Activated CD8-positive, alpha-beta memory T cell treated with anti-CD3 and anti-CD28 coated beads for 48 hours (primary cell): ENCODE data around the gene ANKRD44.
A peak's percentile ranks its signal among the peaks of the same experiment; 100 is the strongest.

Experiments
- DNase-seq, 3 experiments: peaks; one replicate each; pipeline ENCODE4 v3.0.0-alpha.2; 2020; ENCODE audit warnings: low read depth in 2 of 3, low spot score in 2 of 3

Gene ANKRD44

GRCh38 chr2:197209742-197210408 lies 100.7 kb downstream of the ANKRD44 start:
- no peak for DNase-seq

DNA sequence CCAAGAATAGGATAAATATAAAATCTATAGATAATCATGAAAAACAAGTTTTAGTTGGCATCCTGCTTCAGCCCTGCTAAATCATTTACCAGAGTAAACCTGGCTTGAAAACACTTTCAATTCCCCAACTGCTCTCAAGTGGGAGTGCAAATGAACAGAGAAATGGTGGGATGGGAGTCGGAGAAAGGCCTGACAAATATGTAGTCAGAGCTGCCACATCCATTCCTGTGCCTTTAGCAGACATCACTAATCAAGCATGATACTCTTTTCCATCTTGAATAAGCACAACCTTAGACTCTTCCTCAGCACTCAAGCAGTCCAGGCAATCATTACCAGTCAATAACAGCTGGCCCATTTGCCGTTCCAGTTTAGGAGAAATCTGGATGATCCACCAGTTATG lies 101.3 kb downstream of the ANKRD44 start:
- no peak for DNase-seq

- no peak for DNase-seq
Measured at GRCh38 chr2:197208841-197209240, 101.7 kb downstream of the ANKRD44 start.

DNA sequence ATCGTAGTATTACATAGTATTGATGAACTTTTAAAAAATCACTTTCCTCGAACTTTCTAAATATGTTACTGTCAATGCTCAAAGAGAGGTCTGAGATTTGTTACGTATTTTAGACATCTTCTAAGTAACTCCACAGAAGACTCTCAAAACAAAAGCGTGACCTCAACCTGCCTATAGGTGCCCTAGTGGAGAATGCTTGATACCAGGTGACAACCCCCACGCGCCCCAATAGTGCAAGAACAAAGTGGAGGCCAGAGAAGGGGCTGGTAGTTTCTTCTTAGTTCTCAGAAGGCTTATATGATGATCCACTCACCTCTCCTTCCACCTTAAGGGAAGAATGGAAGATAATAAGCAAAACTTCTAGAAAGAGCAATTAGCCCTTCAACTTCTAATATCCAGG lies 102.6 kb downstream of the ANKRD44 start:
- no peak for DNase-seq

DNA sequence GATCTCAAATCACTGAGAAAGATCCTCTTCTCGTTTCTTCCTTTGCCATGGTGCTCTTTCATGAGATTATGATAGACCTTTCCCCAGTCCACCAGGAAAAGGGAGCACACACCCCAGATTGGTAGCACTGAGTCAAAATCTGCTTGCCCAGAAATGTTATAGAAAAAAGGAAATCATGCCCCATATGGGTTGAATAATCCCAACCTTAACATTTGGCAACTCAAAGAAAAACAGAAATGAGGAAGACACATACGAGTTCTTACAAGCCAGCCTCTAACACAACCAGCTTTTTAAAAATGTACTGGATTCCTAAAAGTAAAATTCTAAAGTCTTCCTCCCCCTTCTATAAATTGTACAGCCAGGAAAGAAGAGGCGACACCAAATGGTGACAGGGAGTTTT lies 103.0 kb downstream of the ANKRD44 start:
- DNase-seq: no peak

DNA sequence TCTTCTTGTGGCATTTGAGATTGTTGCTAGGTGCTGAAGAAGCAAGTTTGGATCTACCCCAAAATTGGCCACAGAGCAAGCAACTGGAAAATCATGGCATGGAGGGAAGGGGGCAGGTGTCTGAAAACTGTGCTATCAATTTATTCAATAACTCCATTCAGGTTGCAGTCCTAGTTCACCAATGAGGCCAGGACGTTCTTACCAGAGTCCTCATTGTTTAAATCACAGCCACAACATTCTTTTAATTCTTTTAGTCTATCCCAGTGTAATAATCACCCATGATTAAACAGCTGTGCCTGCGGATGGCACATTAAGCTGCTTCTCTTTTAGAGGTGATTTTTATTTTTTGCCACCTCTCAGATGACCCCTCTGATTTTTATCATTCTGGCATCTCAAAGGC lies 103.5 kb downstream of the ANKRD44 start:
- no peak for DNase-seq

DNA sequence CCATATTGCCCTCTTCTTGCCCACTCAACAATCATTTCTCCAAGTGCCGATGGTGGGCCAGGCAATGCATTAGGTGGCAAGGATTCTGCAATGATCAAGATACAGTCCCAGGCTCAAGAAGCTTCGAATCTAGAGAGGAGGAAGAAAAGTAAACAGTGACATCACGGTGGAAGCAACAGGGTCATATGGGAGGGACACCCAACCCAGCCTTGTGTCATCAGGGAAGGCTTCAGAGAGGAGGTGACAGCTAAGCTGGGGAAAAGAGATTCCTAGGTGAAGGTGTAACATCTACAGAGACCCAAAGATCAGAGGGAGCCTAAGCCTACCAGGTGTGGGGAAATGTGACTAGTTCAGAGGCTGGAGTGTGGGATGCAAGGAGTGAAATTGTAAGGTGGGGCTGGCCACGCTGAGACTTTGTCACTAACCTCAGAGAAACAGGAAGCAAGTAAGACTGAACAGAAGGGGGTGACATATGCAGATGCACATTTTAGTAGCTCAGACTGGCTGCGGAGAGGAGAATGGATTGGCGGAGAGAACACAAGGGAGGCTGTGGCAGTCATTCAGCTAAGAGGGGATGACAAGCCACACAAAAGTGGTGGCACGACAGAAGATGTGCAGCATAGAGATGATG lies 104.9 kb downstream of the ANKRD44 start:
- no peak for DNase-seq

DNA sequence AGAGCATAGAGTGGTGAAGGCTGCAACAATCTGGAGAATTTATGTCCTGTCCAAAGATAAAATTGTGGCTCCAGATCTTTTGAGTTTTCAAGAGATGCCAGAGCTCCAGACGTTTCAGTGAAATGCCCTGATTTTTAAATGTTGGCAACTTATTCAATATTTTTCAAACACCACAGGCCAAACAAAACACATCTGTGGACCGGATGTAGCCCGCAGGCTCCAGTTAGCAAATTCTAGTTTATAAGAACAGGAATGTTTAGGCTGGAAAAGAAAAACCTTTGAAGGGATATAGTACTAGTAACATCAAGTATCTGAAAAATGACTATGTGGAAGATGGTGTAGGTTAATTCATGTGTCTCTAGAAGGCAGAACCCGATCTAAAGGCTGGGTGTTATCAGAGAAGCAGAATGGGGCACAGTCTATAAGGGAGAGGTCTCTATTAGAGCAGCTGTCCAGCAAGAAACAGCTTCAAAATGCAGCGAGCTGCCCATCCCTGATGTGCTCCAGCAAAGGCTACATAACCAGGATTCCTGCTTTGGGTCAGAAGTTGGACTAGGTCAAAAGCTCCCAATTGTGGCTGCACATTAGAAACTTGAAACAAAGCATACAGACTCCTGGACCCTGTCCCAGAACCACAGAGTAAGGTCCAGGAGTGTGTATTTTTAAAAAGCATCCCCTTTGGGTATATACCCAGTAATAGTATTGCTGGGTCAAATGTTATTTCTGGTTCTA lies 105.9 kb downstream of the ANKRD44 start:
- DNase-seq: no peak

- DNase-seq: no peak
Measured at GRCh38 chr2:197201874-197202273, 108.7 kb downstream of the ANKRD44 start.

- no peak for DNase-seq
Measured at GRCh38 chr2:197200762-197201058, 109.9 kb downstream of the ANKRD44 start.

DNA sequence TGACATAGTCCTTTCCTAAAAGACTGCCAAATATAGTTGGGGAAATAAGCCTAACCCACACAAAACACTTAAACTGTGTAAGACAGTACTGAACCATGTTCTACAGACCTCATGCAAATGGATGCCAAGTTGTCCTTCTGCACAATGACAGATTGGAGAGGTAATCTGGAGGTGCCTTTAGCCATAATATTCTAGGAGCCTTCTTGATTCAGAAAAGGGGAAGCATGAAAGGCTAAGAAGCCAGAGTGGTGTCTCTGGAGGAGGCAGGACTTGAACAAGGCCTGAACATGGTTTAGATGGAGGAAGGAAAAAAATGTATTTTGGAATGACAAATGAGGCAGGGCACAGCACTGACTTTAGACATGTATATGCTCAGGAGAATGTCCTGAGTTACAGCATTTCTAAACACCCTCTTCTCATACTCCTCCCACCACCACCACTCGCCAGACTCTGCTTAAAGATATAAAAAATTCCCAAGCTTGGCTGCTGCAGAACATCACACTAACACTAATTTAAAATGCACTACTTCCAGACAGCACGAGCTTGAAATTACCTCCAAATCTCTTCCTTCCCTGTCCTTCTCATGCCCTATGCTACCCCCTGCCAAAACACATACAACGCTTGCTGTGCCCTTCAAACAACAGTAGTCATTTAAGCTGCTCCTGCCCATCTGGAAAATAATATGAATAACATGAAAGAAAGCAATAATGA lies 110.4 kb downstream of the ANKRD44 start:
- DNase-seq: no peak

GRCh38 chr2:197198890-197199289 lies 111.7 kb downstream of the ANKRD44 start:
- peak in 2 of 3 experiments; percentile 66 to 68 for DNase-seq

GRCh38 chr2:197197895-197198311 lies 112.7 kb downstream of the ANKRD44 start:
- DNase-seq: no peak

GRCh38 chr2:197196541-197197180 lies 113.9 kb downstream of the ANKRD44 start:
- no peak for DNase-seq

- no peak for DNase-seq
Measured at GRCh38 chr2:197195518-197195917, 115.1 kb downstream of the ANKRD44 start.

DNA sequence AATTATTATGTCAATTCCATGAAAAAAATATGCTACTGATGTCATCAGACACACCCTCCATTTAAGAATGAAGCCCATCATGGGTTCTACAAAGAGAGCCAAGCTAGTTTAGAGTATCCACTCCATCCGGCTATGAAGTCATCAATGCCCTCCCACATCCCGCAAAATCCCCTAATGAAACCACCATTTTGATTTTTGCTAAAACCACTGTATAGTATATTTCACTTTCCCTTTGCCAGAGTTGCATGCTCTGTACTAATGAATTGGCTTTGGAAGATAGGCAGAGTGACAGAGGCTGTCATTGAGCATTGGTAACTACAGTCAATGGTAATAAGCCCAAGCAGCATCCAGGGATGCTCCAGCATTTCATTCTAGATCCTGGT lies 118.6 kb downstream of the ANKRD44 start:
- no peak for DNase-seq

DNA sequence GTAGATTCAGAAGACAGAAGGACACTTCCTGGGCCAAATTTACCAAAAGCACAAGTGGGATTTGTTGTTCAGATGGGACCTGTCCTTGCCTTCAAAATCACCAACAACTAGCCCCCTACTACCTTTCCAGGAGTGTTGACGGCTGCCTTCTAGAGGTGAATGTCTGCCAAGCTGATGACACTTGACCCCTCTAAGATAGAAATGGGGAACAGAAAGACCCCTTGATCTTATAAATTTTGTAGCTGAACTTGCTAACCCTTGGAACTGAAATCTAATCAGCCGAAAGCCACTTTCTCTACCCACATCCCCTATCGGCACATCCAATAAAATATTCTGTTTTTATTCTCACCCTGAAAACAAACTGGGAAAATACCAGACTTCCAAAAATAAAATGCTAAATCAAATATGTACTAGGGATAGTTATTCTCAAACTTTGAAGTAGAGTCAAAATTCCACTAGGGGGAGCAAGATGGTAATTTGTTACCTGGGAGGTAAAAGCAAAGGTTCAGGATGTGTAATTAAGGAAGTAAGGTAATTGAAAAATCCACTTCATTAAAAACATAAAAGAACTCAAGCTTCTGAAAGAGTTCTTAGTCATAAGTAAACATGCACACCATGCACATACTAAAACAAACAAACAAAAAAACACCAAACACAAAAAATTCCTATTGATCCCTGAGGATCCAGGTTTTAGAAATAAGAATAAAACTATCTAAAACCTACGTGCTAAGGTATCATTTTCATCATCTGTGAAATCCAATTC lies 119.2 kb downstream of the ANKRD44 start:
- DNase-seq: no peak

DNA sequence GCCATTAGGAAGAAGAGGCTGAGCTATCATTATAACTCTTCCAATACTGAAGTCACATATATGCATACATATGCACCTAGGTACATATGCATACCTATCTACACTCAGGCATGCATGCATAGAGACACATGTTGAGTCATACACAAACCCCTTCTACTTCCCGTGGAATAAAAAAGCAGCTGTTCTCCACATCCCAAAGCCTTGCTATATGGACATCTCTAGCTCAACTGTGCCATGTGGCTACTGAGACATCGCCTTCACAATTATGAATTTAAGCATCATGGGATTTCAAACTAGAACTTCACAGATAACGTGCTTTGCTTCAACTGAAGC lies 120.5 kb downstream of the ANKRD44 start:
- DNase-seq: no peak

GRCh38 chr2:197189426-197190099 lies 121.0 kb downstream of the ANKRD44 start:
- DNase-seq: no peak

DNA sequence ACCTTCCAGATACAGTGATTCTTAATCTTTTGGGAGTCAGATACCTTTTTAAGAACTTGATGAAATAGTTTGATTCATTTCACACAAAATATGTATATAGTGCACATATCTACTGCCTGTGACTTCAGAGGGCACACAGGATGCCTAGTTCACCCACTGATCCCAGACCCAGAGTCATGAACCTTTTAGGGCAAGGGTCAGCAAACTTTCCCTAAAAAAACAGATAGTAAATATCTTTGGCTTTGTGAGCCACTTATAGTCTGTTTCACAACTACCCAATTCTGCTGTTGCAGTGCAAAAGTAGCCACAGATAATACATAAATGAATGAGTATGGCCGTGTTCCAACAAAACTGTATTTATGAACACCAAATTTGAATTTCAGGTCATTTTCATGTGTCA lies 124.9 kb downstream of the ANKRD44 start:
- DNase-seq: no peak
